Osteocyte (in vitro differentiated cells): ENCODE results near the gene ITGBL1. TPM values are rescaled to one million over a fixed set of nuclear protein-coding genes. Genes with fewer than 3 reads are reported as not detected.

Experiments
- DNase-seq: peaks from one replicate; pipeline ENCODE4 v3.0.0; 2021; ENCODE audit warnings: mixed read lengths; ENCODE audit not compliant: unreplicated experiment; ENCODE audit errors: extremely low spot score
- H3K27ac Mint-ChIP-seq: one replicate; pipeline ENCODE4 v1.8.0; 2021; ENCODE audit warnings: mild to moderate bottlenecking, mixed read lengths; ENCODE audit not compliant: unreplicated experiment
- H3K27me3 Mint-ChIP-seq: one replicate; pipeline ENCODE4 v1.8.0; 2021; ENCODE audit warnings: mixed read lengths; ENCODE audit not compliant: unreplicated experiment
- H3K36me3 Mint-ChIP-seq: one replicate; pipeline ENCODE4 v1.8.0; 2021; ENCODE audit warnings: mixed read lengths; ENCODE audit not compliant: unreplicated experiment
- H3K4me1 Mint-ChIP-seq: one replicate; pipeline ENCODE4 v1.8.0; 2021; ENCODE audit warnings: mixed read lengths; ENCODE audit not compliant: unreplicated experiment
- H3K4me3 Mint-ChIP-seq: one replicate; pipeline ENCODE4 v1.8.0; 2021; ENCODE audit warnings: mild to moderate bottlenecking, moderate library complexity, mixed read lengths; ENCODE audit not compliant: unreplicated experiment
- H3K9me3 Mint-ChIP-seq: one replicate; pipeline ENCODE4 v1.8.0; 2021; ENCODE audit warnings: mixed read lengths; ENCODE audit not compliant: unreplicated experiment
- CTCF ChIP-seq: fragments of 200-600 bp; sonication (generic); IDR thresholded peaks from 2 replicates; pipeline ENCODE4 v1.5.0; 2021; ENCODE audit warnings: antibody characterized with exemption, mild to moderate bottlenecking, moderate library complexity
- total RNA-seq: library from RNA; stranded (reverse); gene quantifications from 2 replicates; pipeline ENCODE4 v1.2.1, GENCODE V29; 2021

ITGBL1 gene
- total RNA-seq, 1 donor from 2014 or later = 1,450 TPM

- no peak for TF ChIP-seq CTCF
- no peak overlapping the region for H3K4me3 Mint-ChIP-seq
- H3K27ac Mint-ChIP-seq = peak overlapping the region; percentile 52
- no peaks in the 10 kb centered on the region for H3K27me3 Mint-ChIP-seq
- peaks cover 84% of the 10 kb centered on the region for H3K36me3 Mint-ChIP-seq
- no peaks in the 10 kb centered on the region for H3K9me3 Mint-ChIP-seq
- peaks cover 39% of the 10 kb centered on the region for H3K4me1 Mint-ChIP-seq
- DNase-seq = no peak
Measured at GRCh38 chr13:101711307-101712025, 259.0 kb downstream of the ITGBL1 start.

GRCh38 chr13:101712026-101712348 is 259.5 kb downstream of the ITGBL1 start:
- Mint-ChIP-seq H3K27ac (peak overlapping the region; percentile 71), H3K27me3 (no peaks in the 10 kb centered on the region), H3K9me3 (no peaks in the 10 kb centered on the region), H3K36me3 (peaks cover 81% of the 10 kb centered on the region), H3K4me3 (no peak overlapping the region), H3K4me1 (peaks cover 34% of the 10 kb centered on the region)
- no peak for TF ChIP-seq CTCF
- no peak for DNase-seq

GRCh38 chr13:101714195-101714594 is 261.7 kb downstream of the ITGBL1 start:
- Mint-ChIP-seq H3K4me1 (peaks cover 32% of the 10 kb centered on the region), H3K27me3 (no peaks in the 10 kb centered on the region), H3K9me3 (no peaks in the 10 kb centered on the region), H3K27ac (peak overlapping the region; percentile 20), H3K4me3 (no peak overlapping the region), H3K36me3 (peaks cover 84% of the 10 kb centered on the region)
- no peak for TF ChIP-seq CTCF
- no peak for DNase-seq

GRCh38 chr13:101717353-101717752 is 264.9 kb downstream of the ITGBL1 start:
- H3K27me3 Mint-ChIP-seq = no peaks in the 10 kb centered on the region
- H3K27ac Mint-ChIP-seq = peak overlapping the region; percentile 47
- no peak overlapping the region for H3K4me3 Mint-ChIP-seq
- DNase-seq = no peak
- peaks cover 8% of the 10 kb centered on the region for H3K4me1 Mint-ChIP-seq
- no peaks in the 10 kb centered on the region for H3K9me3 Mint-ChIP-seq
- TF ChIP-seq CTCF = no peak
- peaks cover 79% of the 10 kb centered on the region for H3K36me3 Mint-ChIP-seq

GRCh38 chr13:101718496-101718895 is 266.0 kb downstream of the ITGBL1 start:
- H3K27me3 Mint-ChIP-seq = no peaks in the 10 kb centered on the region
- no peaks in the 10 kb centered on the region for H3K9me3 Mint-ChIP-seq
- peak overlapping the region; percentile 47 for H3K27ac Mint-ChIP-seq
- no peaks in the 10 kb centered on the region for H3K4me1 Mint-ChIP-seq
- no peak for TF ChIP-seq CTCF
- no peak overlapping the region for H3K4me3 Mint-ChIP-seq
- H3K36me3 Mint-ChIP-seq = peaks cover 80% of the 10 kb centered on the region
- DNase-seq = no peak
